ENCODE measurements around the gene CAPN11. TPM values are rescaled to one million over a fixed set of nuclear protein-coding genes. Genes with fewer than 3 reads are reported as not detected.
A peak's percentile ranks its signal among the peaks of the same experiment; 100 is the strongest.

The CAPN11 gene
- total and polyA plus RNA-seq, 2 of the 4 experiments (the other 2 are of a cell fraction), result not detected

DNA sequence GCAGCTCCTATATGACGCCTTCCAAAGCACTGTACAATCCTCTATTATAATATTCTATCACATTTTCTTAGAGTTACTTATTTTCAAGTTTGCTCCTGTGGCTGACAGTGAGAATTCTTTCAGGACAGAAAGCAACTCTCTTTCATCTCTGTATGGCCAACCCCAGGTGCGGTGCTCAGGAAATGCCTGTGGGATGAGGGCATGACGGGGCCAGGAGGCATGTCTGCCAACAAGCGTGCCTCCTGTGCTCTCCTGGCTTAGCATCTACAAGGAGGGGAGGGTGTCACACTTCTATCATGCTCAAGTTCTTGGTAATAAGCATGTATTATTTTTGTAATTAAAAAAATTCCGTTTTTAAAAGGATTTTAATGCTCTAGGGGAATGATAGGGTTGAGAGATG lies 42.8 kb upstream of the CAPN11 start:
- Histone ChIP-seq H4K20me1 (ENCODE audit: insufficient read depth, low read length) (peaks cover 46% of the 10 kb centered on the region), H3K9me1 (ENCODE audit: insufficient read depth, low read length) (peaks cover 50% of the 10 kb centered on the region), H4K8ac (ENCODE audit: low read depth in 2 of 2, low read length in 2 of 2) (peak overlapping the region; percentile 7 to 85; a peak in 3 of 4 replicates), H3K27ac (ENCODE audit: insufficient read depth, low read length) (peak overlapping the region; percentile 78; the same call in 1 of the 2 replicates), H4K5ac (ENCODE audit: low read depth, low read length) (peak overlapping the region; percentile 89), H3K9ac (ENCODE audit: low read depth, low read length) (no peak overlapping the region; the same call in 1 of the 2 replicates), H3K18ac (ENCODE audit: low read depth, low read length) (peak overlapping the region; percentile 74), H4K91ac (ENCODE audit: insufficient read depth, low read depth, low read length) (peak overlapping the region; percentile 78), H2AFZ (replicated peaks; ENCODE audit: low read length, poor library complexity) (no peak overlapping the region), H3K4me1 (ENCODE audit: control insufficient read depth, insufficient read depth, low read length) (peaks cover 33% of the 10 kb centered on the region), H2AK9ac (replicated peaks; ENCODE audit: low read depth, low read length, poor library complexity) (no peak overlapping the region), H3K9me3 (ENCODE audit: control insufficient read depth, insufficient read depth, low read length) (no peaks in the 10 kb centered on the region), H3K4me2 (ENCODE audit: low read depth, low read length) (peak overlapping the region; percentile 88), H3K27me3 (ENCODE audit: control insufficient read depth, insufficient read depth, low read length) (no peaks in the 10 kb centered on the region), H2BK120ac (ENCODE audit: low read depth, low read length) (peak overlapping the region; percentile 92), H3K56ac (ENCODE audit: extremely low read depth, insufficient read depth, low read length) (no peak overlapping the region), H2BK15ac (ENCODE audit: low read depth, low read length) (peak overlapping the region; percentile 82; the same call in 2 of the 3 replicates), H2BK5ac (ENCODE audit: low read depth, low read length, poor library complexity, severe bottlenecking) (peak overlapping the region; percentile 97), H3K79me1 (ENCODE audit: low read depth in 1 of 2, low read length in 2 of 2) (peaks cover 41 to 86% of the 10 kb centered on the region in 2 experiments), H3K36me3 (ENCODE audit: control insufficient read depth, insufficient read depth, low read length) (peaks cover 25% of the 10 kb centered on the region), H3K4ac (ENCODE audit: low read depth, low read length) (peak overlapping the region; percentile 92), H3K23ac (ENCODE audit: low read depth, low read length) (peak overlapping the region; percentile 91; the same call in 1 of the 2 replicates), H3K14ac (replicated peaks; ENCODE audit: low read depth, low read length) (peak overlapping the region; percentile 85), H2BK20ac (ENCODE audit: low read depth, low read length) (peak overlapping the region; percentile 96), H3K4me3 (ENCODE audit: insufficient read depth, low read depth, low read length) (no peak overlapping the region), H2AK5ac (ENCODE audit: low read depth, low read length) (peak overlapping the region; percentile 98)
- CTCF ChIA-PET, result no interaction called here
- intact Hi-C loops (cut with micrococcal nuclease), result no loop called here
- BruUV-seq (replicated peaks), result no TSS peak
- no CpG with 5 or more reads among the region's 5 CpGs for WGBS, 2 experiments (ENCODE audit: extremely low coverage in 2 of 2, insufficient read length in 1 of 2)
- POLR2A ChIA-PET (ENCODE audit: unreplicated experiment), result no interaction called here
- ATAC-seq (ENCODE audit: low read depth), result no peak
- DNase-seq, result peak; percentile 37
- TF ChIP-seq NFE2L2 (IDR thresholded peaks at IDR 0.05; ENCODE audit: low read depth, low read length) (no peak), BHLHE40 (IDR thresholded peaks at IDR 0.05; ENCODE audit: low read depth, low read length) (0 out of 2 replicates have a peak, but pooled peaks have one; percentile 21)
- dilution Hi-C loops (cut with HindIII; ENCODE audit: low sequenced_read_pairs, unreplicated experiment), result no loop called here
- in situ Hi-C loops (cut with MboI; ENCODE audit: low sequenced_read_pairs), result no loop called here
